Loucy (cell line): ENCODE data around the gene MEGF6.

ENCODE experiments used
- EZH2phosphoT487 ChIP-seq: fragments of 200-600 bp; IDR thresholded peaks from 2 replicates; pipeline ENCODE4 v1.6.1; 2018; ENCODE audit warnings: antibody characterized with exemption, mild to moderate bottlenecking, moderate library complexity, borderline replicate concordance
- TF ChIP-seq, protein P1 (sequence below): fragments of 200-600 bp; sonication (generic); conservative IDR thresholded peaks from 2 replicates; pipeline ENCODE4 v1.5.1; 2014; ENCODE audit warnings: mild to moderate bottlenecking, antibody characterized with exemption, low read length

DNA sequence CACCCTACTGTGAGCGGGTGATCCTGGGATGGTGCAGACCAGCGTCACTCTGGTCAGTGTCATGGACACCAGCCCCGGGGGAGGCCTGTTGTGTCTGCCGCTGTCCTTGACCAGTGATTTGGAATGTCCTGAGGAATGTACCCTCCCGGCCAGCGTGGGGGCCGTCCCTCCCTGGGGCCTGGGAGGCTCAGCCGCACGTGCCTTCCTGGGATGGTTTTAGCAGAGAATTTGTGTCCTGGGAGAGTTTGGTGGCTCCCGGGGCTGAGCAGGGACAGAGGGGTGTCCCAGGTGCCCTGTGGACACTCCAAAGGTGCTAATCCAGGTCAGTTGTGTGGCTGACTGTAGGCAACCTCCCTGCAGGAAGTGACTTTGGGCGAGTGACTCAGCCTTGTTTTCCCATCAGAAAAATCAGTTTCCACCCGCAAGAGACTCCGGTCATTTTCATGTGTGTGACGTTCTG, 150.6 kb downstream of the MEGF6 start:
- TF ChIP-seq, protein P1, sequence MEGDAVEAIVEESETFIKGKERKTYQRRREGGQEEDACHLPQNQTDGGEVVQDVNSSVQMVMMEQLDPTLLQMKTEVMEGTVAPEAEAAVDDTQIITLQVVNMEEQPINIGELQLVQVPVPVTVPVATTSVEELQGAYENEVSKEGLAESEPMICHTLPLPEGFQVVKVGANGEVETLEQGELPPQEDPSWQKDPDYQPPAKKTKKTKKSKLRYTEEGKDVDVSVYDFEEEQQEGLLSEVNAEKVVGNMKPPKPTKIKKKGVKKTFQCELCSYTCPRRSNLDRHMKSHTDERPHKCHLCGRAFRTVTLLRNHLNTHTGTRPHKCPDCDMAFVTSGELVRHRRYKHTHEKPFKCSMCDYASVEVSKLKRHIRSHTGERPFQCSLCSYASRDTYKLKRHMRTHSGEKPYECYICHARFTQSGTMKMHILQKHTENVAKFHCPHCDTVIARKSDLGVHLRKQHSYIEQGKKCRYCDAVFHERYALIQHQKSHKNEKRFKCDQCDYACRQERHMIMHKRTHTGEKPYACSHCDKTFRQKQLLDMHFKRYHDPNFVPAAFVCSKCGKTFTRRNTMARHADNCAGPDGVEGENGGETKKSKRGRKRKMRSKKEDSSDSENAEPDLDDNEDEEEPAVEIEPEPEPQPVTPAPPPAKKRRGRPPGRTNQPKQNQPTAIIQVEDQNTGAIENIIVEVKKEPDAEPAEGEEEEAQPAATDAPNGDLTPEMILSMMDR = no peak
- no peak for TF ChIP-seq EZH2phosphoT487
